Measurements from ENCODE around the gene IL17B.
"Not testable (repeated sequence)": the region's sequence is repeated elsewhere in the genome, so short reads cannot be mapped to it uniquely, and the experiment has no call there.

Gene IL17B

DNA sequence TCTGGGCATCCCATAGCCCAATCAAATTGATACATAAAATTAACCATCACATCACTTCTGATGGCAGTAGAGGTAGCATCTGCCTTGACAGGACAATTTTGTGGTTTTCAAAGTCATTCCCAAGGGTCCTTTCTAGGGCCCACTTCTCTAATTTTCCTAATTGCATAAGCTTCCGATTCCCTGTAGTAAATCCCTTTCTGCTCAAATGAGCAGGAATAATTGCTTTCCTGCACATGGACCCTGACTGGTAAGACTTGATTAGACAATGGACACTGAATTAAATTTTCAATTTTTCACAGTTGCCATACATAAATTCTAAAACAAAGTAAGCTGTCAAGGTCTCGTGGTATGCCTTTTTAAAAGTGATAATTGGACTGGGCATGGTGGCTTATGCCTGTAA, 22.0 kb upstream of the IL17B start:
- Histone ChIP-seq H3K36me3 (ENCODE audit: insufficient read depth, low read length) (no peaks in the 10 kb centered on the region), H4K20me1 (ENCODE audit: insufficient read depth, low read length) (no peaks in the 10 kb centered on the region), H3F3A (ENCODE audit: insufficient read depth, low read length) (no peaks in the 10 kb centered on the region), H2AFZ (ENCODE audit: low read length) (no peak overlapping the region), H3K27me3 (ENCODE audit: insufficient read depth, low read length) (peaks cover 3% of the 10 kb centered on the region; the same call in 1 of the 2 replicates), H3K9me2 (ENCODE audit: low read depth, low read length) (no peaks in the 10 kb centered on the region), H3K4me2 (ENCODE audit: low read length) (no peak overlapping the region), H3K79me2 (ENCODE audit: insufficient read depth, low read length) (no peaks in the 10 kb centered on the region), H3K4me1 (ENCODE audit: insufficient read depth, low read length, severe bottlenecking) (no peaks in the 10 kb centered on the region), H3K9ac (ENCODE audit: low read length) (no peak overlapping the region), H3K4me3 (ENCODE audit: low read depth, low read length, poor library complexity, severe bottlenecking) (no peak overlapping the region), H3K27ac (ENCODE audit: low read depth, low read length, poor library complexity, severe bottlenecking) (no peak overlapping the region), H3K9me3 (ENCODE audit: low read length) (no peaks in the 10 kb centered on the region)
- TF ChIP-seq EZH2 (IDR thresholded peaks at IDR 0.05; ENCODE audit: borderline replicate concordance, low read length), result no peak
- TF ChIP-seq, protein P1, sequence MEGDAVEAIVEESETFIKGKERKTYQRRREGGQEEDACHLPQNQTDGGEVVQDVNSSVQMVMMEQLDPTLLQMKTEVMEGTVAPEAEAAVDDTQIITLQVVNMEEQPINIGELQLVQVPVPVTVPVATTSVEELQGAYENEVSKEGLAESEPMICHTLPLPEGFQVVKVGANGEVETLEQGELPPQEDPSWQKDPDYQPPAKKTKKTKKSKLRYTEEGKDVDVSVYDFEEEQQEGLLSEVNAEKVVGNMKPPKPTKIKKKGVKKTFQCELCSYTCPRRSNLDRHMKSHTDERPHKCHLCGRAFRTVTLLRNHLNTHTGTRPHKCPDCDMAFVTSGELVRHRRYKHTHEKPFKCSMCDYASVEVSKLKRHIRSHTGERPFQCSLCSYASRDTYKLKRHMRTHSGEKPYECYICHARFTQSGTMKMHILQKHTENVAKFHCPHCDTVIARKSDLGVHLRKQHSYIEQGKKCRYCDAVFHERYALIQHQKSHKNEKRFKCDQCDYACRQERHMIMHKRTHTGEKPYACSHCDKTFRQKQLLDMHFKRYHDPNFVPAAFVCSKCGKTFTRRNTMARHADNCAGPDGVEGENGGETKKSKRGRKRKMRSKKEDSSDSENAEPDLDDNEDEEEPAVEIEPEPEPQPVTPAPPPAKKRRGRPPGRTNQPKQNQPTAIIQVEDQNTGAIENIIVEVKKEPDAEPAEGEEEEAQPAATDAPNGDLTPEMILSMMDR (IDR thresholded peaks at IDR 0.05; ENCODE audit: low read length), result no peak

DNA sequence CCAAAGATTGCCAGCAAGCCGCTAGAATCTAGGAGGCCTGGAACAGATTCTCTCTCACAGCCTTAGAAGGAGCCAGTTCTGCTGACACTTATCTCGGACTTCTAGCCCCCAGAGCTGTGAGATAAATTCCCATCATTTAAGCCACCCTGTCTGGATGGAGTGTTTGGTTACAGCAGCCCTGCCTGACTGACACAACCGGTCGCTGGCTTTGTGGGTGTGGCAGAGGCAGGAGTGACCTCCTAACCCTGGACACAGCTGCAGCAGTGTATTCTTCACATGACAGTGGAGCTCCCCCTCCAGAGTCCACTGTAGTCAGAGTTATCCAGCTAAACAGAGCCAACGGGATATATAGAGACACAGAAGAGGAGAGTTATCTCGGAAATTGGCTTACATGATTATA, 21.2 kb upstream of the IL17B start:
- peaks cover 3% of the 10 kb centered on the region; the same call in 1 of the 2 replicates for H3K27me3 ChIP-seq (ENCODE audit: insufficient read depth, low read length)
- no peak overlapping the region for H3K9ac ChIP-seq (ENCODE audit: low read length)
- TF ChIP-seq EZH2 (IDR thresholded peaks at IDR 0.05; ENCODE audit: borderline replicate concordance, low read length), result no peak
- TF ChIP-seq, protein P1 (IDR thresholded peaks at IDR 0.05; ENCODE audit: low read length), result no peak
- no peak overlapping the region for H2AFZ ChIP-seq (ENCODE audit: low read length)
- H3K9me2 ChIP-seq (ENCODE audit: low read depth, low read length), result no peaks in the 10 kb centered on the region
- no peaks in the 10 kb centered on the region for H4K20me1 ChIP-seq (ENCODE audit: insufficient read depth, low read length)
- no peaks in the 10 kb centered on the region for H3K36me3 ChIP-seq (ENCODE audit: insufficient read depth, low read length)
- no peak overlapping the region for H3K4me3 ChIP-seq (ENCODE audit: low read depth, low read length, poor library complexity, severe bottlenecking)
- no peaks in the 10 kb centered on the region for H3K4me1 ChIP-seq (ENCODE audit: insufficient read depth, low read length, severe bottlenecking)
- no peaks in the 10 kb centered on the region for H3K79me2 ChIP-seq (ENCODE audit: insufficient read depth, low read length)
- no peak overlapping the region for H3K27ac ChIP-seq (ENCODE audit: low read depth, low read length, poor library complexity, severe bottlenecking)
- no peaks in the 10 kb centered on the region for H3F3A ChIP-seq (ENCODE audit: insufficient read depth, low read length)
- H3K4me2 ChIP-seq (ENCODE audit: low read length), result no peak overlapping the region
- no peaks in the 10 kb centered on the region for H3K9me3 ChIP-seq (ENCODE audit: low read length)

DNA sequence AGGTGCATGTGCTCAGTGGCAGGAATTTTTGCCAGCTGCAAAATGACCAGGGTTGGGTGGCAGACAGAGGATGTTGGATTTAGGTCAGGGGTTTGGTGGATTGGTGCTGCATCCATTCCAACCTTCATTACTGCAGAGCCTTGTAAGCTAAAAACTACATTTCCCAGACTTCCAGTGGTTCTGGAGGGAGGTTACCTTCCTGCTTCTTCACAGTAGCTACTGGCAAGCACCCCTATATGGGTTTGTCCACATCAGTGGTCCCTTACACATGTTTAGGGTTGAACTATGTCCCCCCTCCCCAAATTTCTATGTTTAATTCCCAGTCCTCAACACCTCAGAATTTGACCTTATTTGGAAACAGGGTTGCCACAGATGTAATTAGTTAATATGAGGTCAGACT, 20.7 kb upstream of the IL17B start:
- no peak for TF ChIP-seq EZH2 (IDR thresholded peaks at IDR 0.05; ENCODE audit: borderline replicate concordance, low read length)
- TF ChIP-seq, protein P1 (IDR thresholded peaks at IDR 0.05; ENCODE audit: low read length), result no peak
- Histone ChIP-seq H3K27me3 (ENCODE audit: insufficient read depth, low read length) (peaks cover 4% of the 10 kb centered on the region; the same call in 1 of the 2 replicates), H4K20me1 (ENCODE audit: insufficient read depth, low read length) (no peaks in the 10 kb centered on the region), H3K4me1 (ENCODE audit: insufficient read depth, low read length, severe bottlenecking) (no peaks in the 10 kb centered on the region), H3K79me2 (ENCODE audit: insufficient read depth, low read length) (no peaks in the 10 kb centered on the region), H2AFZ (ENCODE audit: low read length) (no peak overlapping the region), H3K9me2 (ENCODE audit: low read depth, low read length) (no peaks in the 10 kb centered on the region), H3K9me3 (ENCODE audit: low read length) (no peaks in the 10 kb centered on the region), H3K27ac (ENCODE audit: low read depth, low read length, poor library complexity, severe bottlenecking) (no peak overlapping the region), H3K9ac (ENCODE audit: low read length) (no peak overlapping the region), H3K4me2 (ENCODE audit: low read length) (no peak overlapping the region), H3K4me3 (ENCODE audit: low read depth, low read length, poor library complexity, severe bottlenecking) (no peak overlapping the region), H3K36me3 (ENCODE audit: insufficient read depth, low read length) (no peaks in the 10 kb centered on the region), H3F3A (ENCODE audit: insufficient read depth, low read length) (no peaks in the 10 kb centered on the region)

DNA sequence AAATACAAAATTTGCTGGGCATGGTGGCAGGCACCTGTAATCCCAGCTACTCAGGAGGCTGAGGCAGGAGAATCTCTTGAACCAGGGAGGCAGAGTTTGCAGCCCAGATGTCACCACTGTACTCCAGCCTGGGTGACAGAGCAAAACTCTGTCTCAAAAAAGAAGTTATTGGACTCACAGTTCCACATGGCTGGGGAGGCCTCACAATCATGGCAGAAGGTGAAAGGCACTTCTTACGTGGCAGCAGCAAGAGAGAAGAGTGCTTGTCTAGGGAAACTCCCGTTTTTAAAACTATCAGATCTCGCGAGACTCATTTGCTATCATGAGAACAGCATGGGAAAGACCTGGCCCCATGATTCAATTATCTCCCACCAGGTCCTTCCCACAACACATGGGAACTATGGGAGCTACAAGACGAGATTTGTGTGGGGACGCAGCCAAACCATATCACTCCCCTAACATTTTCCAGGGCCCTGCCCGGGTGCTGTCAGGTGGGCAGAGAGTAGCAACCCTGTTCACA, 19.7 kb upstream of the IL17B start:
- not testable (repeated sequence) for H3F3A ChIP-seq (ENCODE audit: insufficient read depth, low read length); H3K79me2 ChIP-seq (ENCODE audit: insufficient read depth, low read length); H3K9me3 ChIP-seq (ENCODE audit: low read length); H3K4me1 ChIP-seq (ENCODE audit: insufficient read depth, low read length, severe bottlenecking); H3K9me2 ChIP-seq (ENCODE audit: low read depth, low read length); H3K9ac ChIP-seq (ENCODE audit: low read length); H4K20me1 ChIP-seq (ENCODE audit: insufficient read depth, low read length); H3K27ac ChIP-seq (ENCODE audit: low read depth, low read length, poor library complexity, severe bottlenecking); H3K4me2 ChIP-seq (ENCODE audit: low read length); H2AFZ ChIP-seq (ENCODE audit: low read length); H3K36me3 ChIP-seq (ENCODE audit: insufficient read depth, low read length); H3K27me3 ChIP-seq (ENCODE audit: insufficient read depth, low read length); H3K4me3 ChIP-seq (ENCODE audit: low read depth, low read length, poor library complexity, severe bottlenecking)
